Psoas muscle (tissue), 8 donors: ENCODE results near the gene GMPR2. TPM values are rescaled to one million over a fixed set of nuclear protein-coding genes. Genes with fewer than 3 reads are reported as not detected.
A peak's percentile ranks its signal among the peaks of the same experiment; 100 is the strongest.

Experiments used
- ATAC-seq, 4 donors: fragments of 200-7000 bp; cut with Tn5 transposase; one replicate each; pipeline ENCODE4 v1.9.1; 2020; ENCODE audit warnings: moderate library complexity in 3 of 4, mild to moderate bottlenecking in 2 of 4
- DNase-seq, 2 donors: peaks; one replicate each; pipeline ENCODE4 v3.0.0-alpha.2; 2020
- H3K27ac ChIP-seq: fragments of 200-600 bp; one replicate; pipeline ENCODE4 v1.8.0; 2022
- H3K27me3 ChIP-seq, 3 donors: fragments of 200-600 bp in 1 of 3; one replicate each; pipeline versions ENCODE4 v1.6.1 to v1.8.0; 2013 to 2022; ENCODE audit warnings: low read length in 2 of 3, mild to moderate bottlenecking in 2 of 3, moderate library complexity in 1 of 3; ENCODE audit not compliant: insufficient read depth in 3 of 3
- H3K36me3 ChIP-seq, 2 donors: fragments of 200-600 bp in 1 of 2; one replicate each; pipeline versions ENCODE4 v1.6.1 to v1.8.0; 2013 to 2022; ENCODE audit warnings: low read depth in 1 of 2, mild to moderate bottlenecking in 1 of 2, moderate library complexity in 1 of 2; ENCODE audit not compliant: insufficient read depth in 1 of 2
- H3K4me1 ChIP-seq: fragments of 200-600 bp; one replicate; pipeline ENCODE4 v1.8.0; 2022
- H3K4me3 ChIP-seq: fragments of 200-600 bp; one replicate; pipeline ENCODE4 v1.8.0; 2022; ENCODE audit warnings: mild to moderate bottlenecking
- H3K9me3 ChIP-seq: fragments of 200-600 bp; one replicate; pipeline ENCODE4 v1.8.0; 2022
- CTCF ChIP-seq: fragments of 200-600 bp; IDR thresholded peaks from one replicate; pipeline ENCODE4 v1.8.0; 2022; ENCODE audit warnings: antibody characterized with exemption
- WGBS, 3 donors: extraction: QIAGEN DNeasy Blood & Tissue Kit; methylation state at CpG; one replicate each; pipeline versions ENCODE4 v1.1.6 to v1.1.7; 2013; 5-methylcytosine and 5-hydroxymethylcytosine counted together
- intact Hi-C, 2 donors: fragments of 100-400 bp; cut with DNase I; formaldehyde crosslinking; loops; one replicate each; pipeline versions ENCODE4 v1.11.0 to v1.14.2; 2022
- polyA plus RNA-seq, 3 donors: library from polyadenylated mRNA; stranded (reverse); fragments of 200-250 nt; gene quantifications; one replicate each; pipeline ENCODE4 v1.2.3, GENCODE V29; 2013
- total RNA-seq, 4 donors: library from RNA; stranded (reverse); fragmentation: NEBNext Ultra II Directional in 2 of 4; extraction: Animal tissue kit (Norgen Biotek cat#: 25700) in 2 of 4; gene quantifications; one replicate each; pipeline versions ENCODE4 v1.2.1 to v1.2.4, GENCODE V29; 2021 to 2023
- donor health status: healthy with polysubstance abuse.
- donor health status: DM: no; HTN: no; CAD: no; lungs with moderate emphysema.
- donor health status: Bipolar disorder and iron deficiency.
- donor health status: healthy.
- donor health status: DM: yes; HTN: yes; CAD: no.
- donor health status: DM: no; HTN: no; CAD: no.
- donor health status: DM: no; HTN: no; CAD: no.
- donor health status: DM: yes; HTN: yes; CAD: no.

Gene GMPR2
- total and polyA plus RNA-seq, 7 donors = 17.7 to 33.1 (median 24.0) TPM

DNA sequence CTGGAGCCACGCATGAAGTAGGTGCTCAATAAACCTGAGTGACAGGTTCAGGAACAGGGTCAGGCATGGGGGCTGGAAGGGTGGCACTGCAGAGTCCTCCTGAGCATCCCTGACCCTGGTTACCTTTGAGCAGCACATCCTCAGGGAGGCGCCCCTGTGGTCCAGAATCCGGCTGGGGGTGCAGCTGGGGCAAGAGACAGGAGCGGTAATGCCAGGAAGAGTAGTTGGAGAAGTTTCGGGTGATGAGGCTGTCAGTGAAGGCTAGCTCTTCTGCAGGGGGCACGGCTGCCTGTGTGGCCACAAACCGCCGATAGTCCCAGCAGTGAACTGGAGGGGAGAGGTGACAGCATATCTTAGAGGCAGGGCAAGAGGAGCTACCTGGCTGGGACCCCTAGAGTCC, 36.6 kb downstream of the GMPR2 start:
- H3K9me3 ChIP-seq = no peaks in the 10 kb centered on the region
- H3K27ac ChIP-seq = no peak overlapping the region
- 89 to 94% (median 91%) methylated on average over 8 of the region's 8 CpGs for WGBS, 3 donors
- H3K4me3 ChIP-seq = no peak overlapping the region
- peaks cover 8 to 47% of the 10 kb centered on the region in 2 donors for H3K36me3 ChIP-seq
- TF ChIP-seq CTCF = no peak
- no peak for ATAC-seq
- H3K4me1 ChIP-seq = no peaks in the 10 kb centered on the region
- DNase-seq = no peak
- intact Hi-C loops = no loop called here
- H3K27me3 ChIP-seq = no peaks in the 10 kb centered on the region

DNA sequence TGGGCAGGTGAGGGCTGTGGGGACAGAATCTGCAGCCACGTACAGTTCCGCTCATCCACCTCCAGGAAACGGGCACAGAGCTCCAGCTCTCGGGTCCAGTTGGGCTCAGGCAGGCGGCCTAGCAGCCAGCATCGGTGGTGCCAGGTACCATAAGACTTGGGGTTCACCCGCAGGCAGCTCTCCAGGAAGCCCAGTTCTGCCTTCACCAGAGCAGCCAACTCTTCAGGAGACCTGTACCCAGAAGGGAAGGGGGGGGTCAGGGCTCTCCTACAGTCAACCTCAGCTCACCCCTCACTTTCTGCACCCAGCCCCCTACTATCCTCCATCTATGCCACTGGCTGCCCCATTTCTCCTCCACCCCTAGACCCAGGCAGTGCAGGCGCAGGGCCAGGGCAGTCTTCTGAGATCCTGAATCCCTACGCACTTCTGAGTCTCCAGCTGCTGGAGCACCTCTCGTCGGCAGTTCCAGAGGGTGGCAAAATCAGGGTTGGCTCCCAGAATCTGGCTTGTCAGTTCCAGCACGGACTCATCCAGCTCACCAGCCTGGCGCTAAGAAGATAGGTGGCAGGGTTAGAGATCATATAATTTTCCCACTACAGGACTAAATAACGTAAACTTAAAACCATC, 37.3 kb downstream of the GMPR2 start:
- Histone ChIP-seq H3K36me3 (peaks cover 8 to 47% of the 10 kb centered on the region in 2 donors), H3K27me3 (no peaks in the 10 kb centered on the region), H3K9me3 (no peaks in the 10 kb centered on the region), H3K4me3 (no peak overlapping the region), H3K4me1 (no peaks in the 10 kb centered on the region), H3K27ac (no peak overlapping the region)
- DNase-seq (no peak), ATAC-seq (no peak)
- WGBS, 3 donors = 90 to 93% (median 90%) methylated on average over 14 of the region's 14 CpGs
- intact Hi-C loops = loop anchor here in 1 of 2 donors (2.0 kb wide), 1 partner anchor 27 kb away; the partner anchor contains the start of gene TINF2
- no peak for TF ChIP-seq CTCF

DNA sequence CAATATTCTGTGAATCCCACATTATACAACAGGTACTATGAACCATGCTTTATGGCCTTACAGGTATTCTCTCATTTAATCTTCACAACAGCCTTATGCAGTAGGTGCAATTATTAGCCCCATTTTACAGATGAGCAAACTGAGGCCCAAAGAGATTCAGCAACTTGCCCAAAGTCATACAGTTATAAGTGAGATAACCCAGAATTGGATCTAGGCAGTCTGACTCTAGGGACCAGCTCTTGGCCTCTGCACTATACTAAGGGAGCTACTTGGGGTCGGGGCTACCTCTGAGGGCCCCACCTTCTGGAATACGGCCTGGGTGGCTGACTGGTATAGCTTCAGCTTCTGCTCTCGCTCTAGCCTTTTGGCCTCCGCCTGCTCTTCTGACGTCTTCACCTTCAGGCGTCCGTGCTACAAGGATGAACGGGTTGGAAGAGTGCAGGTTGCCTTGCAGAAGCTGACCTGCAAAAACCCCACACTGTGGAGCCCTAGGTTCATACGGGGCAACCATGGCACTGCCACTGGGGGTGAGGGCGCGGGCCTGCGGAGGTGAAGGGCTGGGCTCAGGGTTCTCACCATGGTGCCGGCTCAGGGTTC, 37.9 kb downstream of the GMPR2 start:
- H3K27ac ChIP-seq = peak overlapping the region; percentile 92
- intact Hi-C loops = loop anchor here in 1 of 2 donors (2.0 kb wide), 1 partner anchor 28 kb away; the partner anchor contains the start of gene TINF2
- peaks cover 8 to 43% of the 10 kb centered on the region in 2 donors for H3K36me3 ChIP-seq
- no peak for TF ChIP-seq CTCF
- WGBS, 3 donors = 14 to 17% (median 16%) methylated on average over 13 of the region's 13 CpGs
- ATAC-seq (peak in 1 of 4 donors; percentile 34), DNase-seq (no peak)
- no peaks in the 10 kb centered on the region for H3K27me3 ChIP-seq
- H3K4me1 ChIP-seq = no peaks in the 10 kb centered on the region
- no peaks in the 10 kb centered on the region for H3K9me3 ChIP-seq
- H3K4me3 ChIP-seq = peak overlapping the region; percentile 74

- Histone ChIP-seq H3K27ac (peak within 1 kb of the TSS; percentile 92), H3K27me3 (no peaks in the 10 kb centered on the region), H3K9me3 (no peaks in the 10 kb centered on the region), H3K36me3 (peaks cover 8 to 36% of the 10 kb centered on the region in 2 donors), H3K4me3 (peak within 1 kb of the TSS; percentile 74), H3K4me1 (no peaks in the 10 kb centered on the region)
- DNase-seq (peak; percentile 86 to 92), ATAC-seq (peak; percentile 95 to 98 (median 98))
- peak; percentile 70 for TF ChIP-seq CTCF
- intact Hi-C loops = loop anchor here in 1 of 2 donors (2.0 kb wide), 1 partner anchor 28 kb away; the partner anchor contains the start of gene TINF2
- 0 to 1% (median 1%) methylated on average over 51 to 61 of the region's 61 CpGs for WGBS, 3 donors
Measured at GRCh38 chr14:24271134-24271833, 38.6 kb downstream of the GMPR2 start, which contains the start of gene RABGGTA. Gene RABGGTA, minus strand, starts transcription at chr14:24271597. Its CDS starts 482 bp downstream, at chr14:24271115.
